ENCODE measurements around the gene LPIN1. TPM values are rescaled to one million over a fixed set of nuclear protein-coding genes. Genes with fewer than 3 reads are reported as not detected.

Gene LPIN1
- total RNA-seq, 4 donors from 2014 or later, result 19.0 to 52.3 (median 30.5) TPM

DNA sequence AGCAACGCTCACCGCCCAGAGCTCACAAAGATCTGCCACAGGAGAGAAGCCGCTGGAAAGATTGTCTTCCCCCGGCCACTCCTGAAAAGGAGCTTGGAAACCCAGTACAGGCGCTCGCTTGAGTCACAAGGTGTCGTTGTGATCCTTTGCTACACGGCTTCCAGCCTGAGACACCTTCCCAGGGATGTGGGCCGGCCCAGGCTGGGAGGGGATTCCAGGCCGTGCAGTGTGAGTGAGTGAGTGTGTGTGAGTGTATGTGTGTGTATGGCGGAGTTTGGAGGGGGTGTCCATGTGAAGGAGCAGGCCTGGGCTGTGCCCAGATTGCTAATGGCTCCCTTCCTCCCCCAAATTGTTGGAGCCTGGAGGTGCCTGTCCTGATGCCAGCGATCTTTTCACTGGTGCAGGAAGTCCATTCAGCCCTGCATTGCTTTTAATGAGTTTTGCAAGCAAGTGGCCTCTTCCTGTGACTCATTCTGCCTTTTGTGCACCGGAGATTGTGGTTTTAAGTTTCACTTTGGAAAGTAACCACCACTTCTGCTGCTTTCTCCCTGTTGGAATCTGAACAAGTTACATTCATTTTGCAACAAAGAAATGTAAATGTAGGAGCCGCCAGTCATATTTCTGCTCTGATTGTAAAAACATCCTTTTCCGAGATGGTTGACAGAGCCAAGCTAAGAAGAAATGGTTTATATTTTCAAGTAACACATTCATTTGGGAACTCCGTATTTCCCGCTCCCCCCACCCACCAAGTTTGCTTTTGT, 83.7 kb downstream of the LPIN1 start:
- Histone ChIP-seq H3K9me3 (no peaks in the 10 kb centered on the region), H3K36me3 (no peaks in the 10 kb centered on the region), H3K27ac (peak overlapping the region; percentile 82), H3K4me3 (peak overlapping the region; percentile 11 to 27), H3K4me1 (peaks cover 6 to 7% of the 10 kb centered on the region in 2 donors), H3K27me3 (no peaks in the 10 kb centered on the region)
- TF ChIP-seq POLR2A (IDR thresholded peaks at IDR 0.05), result no peak
- TF ChIP-seq, protein P1, sequence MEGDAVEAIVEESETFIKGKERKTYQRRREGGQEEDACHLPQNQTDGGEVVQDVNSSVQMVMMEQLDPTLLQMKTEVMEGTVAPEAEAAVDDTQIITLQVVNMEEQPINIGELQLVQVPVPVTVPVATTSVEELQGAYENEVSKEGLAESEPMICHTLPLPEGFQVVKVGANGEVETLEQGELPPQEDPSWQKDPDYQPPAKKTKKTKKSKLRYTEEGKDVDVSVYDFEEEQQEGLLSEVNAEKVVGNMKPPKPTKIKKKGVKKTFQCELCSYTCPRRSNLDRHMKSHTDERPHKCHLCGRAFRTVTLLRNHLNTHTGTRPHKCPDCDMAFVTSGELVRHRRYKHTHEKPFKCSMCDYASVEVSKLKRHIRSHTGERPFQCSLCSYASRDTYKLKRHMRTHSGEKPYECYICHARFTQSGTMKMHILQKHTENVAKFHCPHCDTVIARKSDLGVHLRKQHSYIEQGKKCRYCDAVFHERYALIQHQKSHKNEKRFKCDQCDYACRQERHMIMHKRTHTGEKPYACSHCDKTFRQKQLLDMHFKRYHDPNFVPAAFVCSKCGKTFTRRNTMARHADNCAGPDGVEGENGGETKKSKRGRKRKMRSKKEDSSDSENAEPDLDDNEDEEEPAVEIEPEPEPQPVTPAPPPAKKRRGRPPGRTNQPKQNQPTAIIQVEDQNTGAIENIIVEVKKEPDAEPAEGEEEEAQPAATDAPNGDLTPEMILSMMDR (IDR thresholded peaks at IDR 0.05), result peak; percentile 33 to 50 (median 36)
- peak; percentile 69 to 77 for DNase-seq
- intact Hi-C loops (cut with DNase I; ENCODE audit: low total_unique reads), result loop anchor here (10.0 kb wide), 1 partner anchor 1175 kb away; no protein-coding TSS in a partner anchor

DNA sequence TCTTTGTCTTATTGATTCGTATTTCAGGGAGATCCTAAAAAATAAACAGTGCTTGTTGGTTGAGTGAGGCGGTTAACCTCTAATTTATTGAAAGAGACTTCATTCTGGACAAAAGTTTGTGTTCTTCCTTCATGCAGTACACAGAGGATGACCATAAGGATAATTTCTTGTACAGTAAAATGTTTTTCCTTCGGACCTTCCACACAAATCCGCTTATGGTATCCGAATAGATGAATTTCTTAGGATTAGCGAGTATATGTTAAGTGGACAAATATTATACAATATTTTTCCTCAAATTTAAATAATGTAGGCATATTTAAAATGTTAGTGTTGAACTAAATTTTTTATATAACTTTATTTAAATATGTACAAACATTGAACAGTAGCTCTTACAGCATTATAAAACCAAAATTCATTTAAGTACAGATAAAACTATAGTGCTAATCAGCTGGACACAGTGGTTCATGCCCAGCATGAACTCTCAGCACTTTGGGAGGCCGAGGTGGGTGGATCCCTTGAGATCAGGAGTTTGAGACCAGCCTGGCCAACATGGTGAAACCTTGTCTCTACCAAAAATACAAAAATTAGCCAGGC, 84.4 kb downstream of the LPIN1 start:
- Histone ChIP-seq H3K9me3 (no peaks in the 10 kb centered on the region), H3K27ac (peak overlapping the region; percentile 82), H3K27me3 (no peaks in the 10 kb centered on the region), H3K36me3 (no peaks in the 10 kb centered on the region), H3K4me3 (peak overlapping the region; percentile 11 to 27), H3K4me1 (peaks cover 6 to 7% of the 10 kb centered on the region in 2 donors)
- intact Hi-C loops (cut with DNase I; ENCODE audit: low total_unique reads), result loop anchor here (10.0 kb wide), 1 partner anchor 1174 kb away; no protein-coding TSS in a partner anchor
- DNase-seq, result no peak
- TF ChIP-seq POLR2A (IDR thresholded peaks at IDR 0.05), result no peak
- TF ChIP-seq, protein P1 (IDR thresholded peaks at IDR 0.05), result no peak

DNA sequence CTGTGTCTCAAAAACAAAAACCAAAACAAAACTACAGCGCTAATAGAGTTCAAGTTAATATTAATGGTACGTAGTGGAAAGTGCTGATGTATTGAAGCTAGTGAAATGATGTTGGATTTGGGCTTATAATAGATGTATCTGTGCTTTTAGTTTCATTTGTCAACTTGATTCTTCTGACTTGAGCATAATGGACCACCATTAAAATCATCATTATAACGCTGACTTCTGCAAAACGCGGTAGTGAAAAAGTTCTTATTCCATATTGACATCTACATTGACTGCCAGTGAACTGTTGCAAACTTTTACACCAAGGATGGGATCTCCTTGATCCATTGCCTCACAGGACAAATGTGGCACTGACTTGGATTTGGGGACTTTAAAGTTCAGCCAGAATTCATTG, 85.0 kb downstream of the LPIN1 start:
- Histone ChIP-seq H3K27ac (peak overlapping the region; percentile 82), H3K4me3 (no peak overlapping the region), H3K4me1 (peaks cover 6 to 7% of the 10 kb centered on the region in 2 donors), H3K27me3 (no peaks in the 10 kb centered on the region), H3K36me3 (no peaks in the 10 kb centered on the region), H3K9me3 (no peaks in the 10 kb centered on the region)
- no peak for DNase-seq
- intact Hi-C loops (cut with DNase I; ENCODE audit: low total_unique reads), result loop anchor here (10.0 kb wide), 1 partner anchor 1173 kb away; no protein-coding TSS in a partner anchor
- no peak for TF ChIP-seq POLR2A (IDR thresholded peaks at IDR 0.05)
- TF ChIP-seq, protein P1 (IDR thresholded peaks at IDR 0.05), result no peak

DNA sequence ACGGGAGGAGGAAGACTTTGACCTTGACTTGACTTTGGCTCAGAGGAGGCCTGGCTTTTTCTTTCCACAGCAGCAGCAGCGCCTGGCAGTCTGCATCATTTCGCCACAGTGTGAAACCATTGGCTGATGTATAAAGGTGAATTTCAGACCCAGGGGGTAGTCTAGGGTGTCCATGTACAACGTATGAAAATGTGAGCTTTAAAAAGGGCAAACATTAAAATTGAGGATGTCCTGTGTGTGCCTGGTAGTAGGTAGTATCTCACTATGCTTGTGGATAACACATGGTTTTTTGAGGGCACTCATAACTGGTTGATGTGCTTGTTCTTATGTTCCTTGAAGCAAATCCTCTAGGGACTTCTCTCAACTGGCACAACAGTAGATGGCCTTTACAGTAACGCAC, 86.1 kb downstream of the LPIN1 start:
- TF ChIP-seq, protein P1 (IDR thresholded peaks at IDR 0.05), result no peak
- TF ChIP-seq POLR2A (IDR thresholded peaks at IDR 0.05), result no peak
- no peak overlapping the region for H3K27ac ChIP-seq
- H3K27me3 ChIP-seq, result no peaks in the 10 kb centered on the region
- no peak for DNase-seq
- intact Hi-C loops (cut with DNase I; ENCODE audit: low total_unique reads), result loop anchor here (10.0 kb wide), 1 partner anchor 1172 kb away; no protein-coding TSS in a partner anchor
- H3K4me3 ChIP-seq, result no peak overlapping the region
- H3K36me3 ChIP-seq, result no peaks in the 10 kb centered on the region
- peaks cover 6 to 7% of the 10 kb centered on the region in 2 donors for H3K4me1 ChIP-seq
- H3K9me3 ChIP-seq, result no peaks in the 10 kb centered on the region

DNA sequence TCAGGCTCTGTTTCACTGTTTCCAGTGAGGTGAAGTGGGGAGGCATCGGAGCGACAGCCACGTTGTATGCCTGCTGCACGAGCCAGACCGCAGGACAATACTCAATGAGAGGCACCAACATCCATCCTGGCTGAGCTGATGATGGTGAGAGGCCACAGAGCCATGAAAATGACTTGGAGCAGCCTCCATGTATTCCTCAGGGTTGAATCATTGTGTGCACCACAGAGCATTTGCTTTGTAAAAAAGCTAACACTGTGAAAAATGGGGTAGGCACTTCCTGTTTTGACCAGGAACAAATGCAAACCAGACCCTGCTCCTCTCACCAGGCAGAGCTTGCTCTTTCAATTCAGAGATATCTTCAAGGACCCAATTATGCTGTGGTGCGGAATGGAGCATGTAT, 87.2 kb downstream of the LPIN1 start:
- Histone ChIP-seq H3K4me1 (peaks cover 6 to 7% of the 10 kb centered on the region in 2 donors), H3K27ac (no peak overlapping the region), H3K9me3 (no peaks in the 10 kb centered on the region), H3K27me3 (no peaks in the 10 kb centered on the region), H3K36me3 (no peaks in the 10 kb centered on the region), H3K4me3 (no peak overlapping the region)
- TF ChIP-seq, protein P1 (IDR thresholded peaks at IDR 0.05), result no peak
- no peak for TF ChIP-seq POLR2A (IDR thresholded peaks at IDR 0.05)
- intact Hi-C loops (cut with DNase I; ENCODE audit: low total_unique reads), result loop anchor here (10.0 kb wide), 1 partner anchor 1171 kb away; no protein-coding TSS in a partner anchor
- DNase-seq, result no peak
